Liver (tissue), 3 donors: ENCODE measurements around the gene CTDSP2.
"Not testable (repeated sequence)": the region's sequence is repeated elsewhere in the genome, so short reads cannot be mapped to it uniquely, and the experiment has no call there.

ENCODE experiments used
- ATF3 ChIP-seq: IDR thresholded peaks from 2 replicates; pipeline ENCODE4 v1.6.1; 2016; ENCODE audit warnings: antibody characterized with exemption
- CTCF ChIP-seq: fragments of 150-350 bp; IDR thresholded peaks from 2 replicates; pipeline ENCODE4 v1.5.1; 2017; ENCODE audit warnings: improper control_type of control experiment, low read depth, low read length; ENCODE audit not compliant: missing input control
- FOXA2 ChIP-seq: IDR thresholded peaks from 2 replicates; pipeline ENCODE4 v1.6.1; 2016; ENCODE audit warnings: antibody characterized with exemption
- GABPA ChIP-seq, 2 donors: IDR thresholded peaks in 1 of 2; conservative IDR thresholded peaks in 1 of 2; 2 replicates each; pipeline ENCODE4 v1.6.1; 2016; ENCODE audit warnings: antibody characterized with exemption in 2 of 2, mild to moderate bottlenecking in 1 of 2, moderate library complexity in 1 of 2
- HNF4A ChIP-seq, 2 donors: conservative IDR thresholded peaks; 2 replicates each; pipeline ENCODE4 v1.6.1; 2016; ENCODE audit warnings: antibody characterized with exemption in 2 of 2, mild to moderate bottlenecking in 2 of 2
- JUND ChIP-seq, 2 donors: IDR thresholded peaks; 2 replicates each; pipeline ENCODE4 v1.6.1; 2016; ENCODE audit warnings: antibody characterized with exemption in 2 of 2
- MAX ChIP-seq: IDR thresholded peaks from 2 replicates; pipeline ENCODE4 v1.6.1; 2016; ENCODE audit warnings: antibody characterized with exemption
- RAD21 ChIP-seq, 2 donors: IDR thresholded peaks; 2 replicates each; pipeline ENCODE4 v1.6.1; 2016; ENCODE audit warnings: antibody characterized with exemption in 2 of 2, mild to moderate bottlenecking in 2 of 2
- RXRA ChIP-seq, 2 donors: IDR thresholded peaks; 2 replicates each; pipeline ENCODE4 v1.6.1; 2017 to 2018; ENCODE audit warnings: antibody characterized with exemption in 2 of 2, mild to moderate bottlenecking in 1 of 2
- TAF1 ChIP-seq: conservative IDR thresholded peaks from 2 replicates; pipeline ENCODE4 v1.6.1; 2016; ENCODE audit warnings: antibody characterized with exemption, mild to moderate bottlenecking
- YY1 ChIP-seq: IDR thresholded peaks from 2 replicates; pipeline ENCODE4 v1.6.1; 2016; ENCODE audit warnings: antibody characterized with exemption, mild to moderate bottlenecking
- donor health status: healthy.
- donor health status: healthy.

GRCh38 chr12:57881035-57881434 is 34.5 kb upstream of the CTDSP2 start:
- not testable (repeated sequence) for TF ChIP-seq CTCF; MAX; HNF4A (conservative IDR thresholded peaks at IDR 0.05); RAD21 (IDR thresholded peaks at IDR 0.05); ATF3; TAF1; YY1; GABPA (IDR thresholded peaks at IDR 0.05 in 1 of 2, conservative IDR thresholded peaks at IDR 0.05 in 1 of 2); JUND (IDR thresholded peaks at IDR 0.05); FOXA2; RXRA (IDR thresholded peaks at IDR 0.05)
